ENCODE results near the gene ZNF740. TPM values are rescaled to one million over a fixed set of nuclear protein-coding genes. Genes with fewer than 3 reads are reported as not detected.

ZNF740 gene
- polyA plus RNA-seq, 1 donor (not counting 4 experiments of a cell fraction or from before 2014, with no cell fraction given): 11.8 TPM

GRCh38 chr12:53173085-53173715, 7.3 kb upstream of the ZNF740 start:
- FAIRE-seq (no peak), DNase-seq (ENCODE audit: low read depth, low spot score) (no peak)
- Histone ChIP-seq H3K9ac (ENCODE audit: control insufficient read depth, extremely low read depth, insufficient read depth, low read length) (no peak overlapping the region), H3K9me1 (ENCODE audit: control insufficient read depth, extremely low read depth, insufficient read depth, low read length) (no peaks in the 10 kb centered on the region), H3K79me2 (ENCODE audit: control insufficient read depth, insufficient read depth, low read length) (no peaks in the 10 kb centered on the region), H4K20me1 (ENCODE audit: control insufficient read depth, extremely low read depth, insufficient read depth, low read length) (no peaks in the 10 kb centered on the region), H3K27me3 (ENCODE audit: control insufficient read depth, extremely low read depth, insufficient read depth, low read length) (no peaks in the 10 kb centered on the region), H3K4me2 (ENCODE audit: control insufficient read depth, extremely low read depth, insufficient read depth, low read depth, low read length) (no peak overlapping the region), H3K36me3 (ENCODE audit: control insufficient read depth in 2 of 2, extremely low read depth in 1 of 2, insufficient read depth in 2 of 2, low read length in 2 of 2) (peaks cover 0 to 7% of the 10 kb centered on the region in 2 experiments), H3K4me3 (ENCODE audit: control insufficient read depth in 2 of 3, extremely low read depth in 1 of 3, insufficient read depth in 2 of 3, low read depth in 1 of 3, low read length in 3 of 3) (no peak overlapping the region), H3K27ac (ENCODE audit: control insufficient read depth, insufficient read depth, low read length) (no peak overlapping the region), H3K4me1 (ENCODE audit: control insufficient read depth, extremely low read depth, insufficient read depth, low read length) (peaks cover 10% of the 10 kb centered on the region), H3K9me3 (ENCODE audit: control insufficient read depth, low read depth, low read length) (no peaks in the 10 kb centered on the region), H2AFZ (ENCODE audit: control insufficient read depth, low read length) (peak overlapping the region; percentile 8)
- TF ChIP-seq EZH2 (IDR thresholded peaks at IDR 0.05; ENCODE audit: low read length): no peak
- TF ChIP-seq, protein P1, sequence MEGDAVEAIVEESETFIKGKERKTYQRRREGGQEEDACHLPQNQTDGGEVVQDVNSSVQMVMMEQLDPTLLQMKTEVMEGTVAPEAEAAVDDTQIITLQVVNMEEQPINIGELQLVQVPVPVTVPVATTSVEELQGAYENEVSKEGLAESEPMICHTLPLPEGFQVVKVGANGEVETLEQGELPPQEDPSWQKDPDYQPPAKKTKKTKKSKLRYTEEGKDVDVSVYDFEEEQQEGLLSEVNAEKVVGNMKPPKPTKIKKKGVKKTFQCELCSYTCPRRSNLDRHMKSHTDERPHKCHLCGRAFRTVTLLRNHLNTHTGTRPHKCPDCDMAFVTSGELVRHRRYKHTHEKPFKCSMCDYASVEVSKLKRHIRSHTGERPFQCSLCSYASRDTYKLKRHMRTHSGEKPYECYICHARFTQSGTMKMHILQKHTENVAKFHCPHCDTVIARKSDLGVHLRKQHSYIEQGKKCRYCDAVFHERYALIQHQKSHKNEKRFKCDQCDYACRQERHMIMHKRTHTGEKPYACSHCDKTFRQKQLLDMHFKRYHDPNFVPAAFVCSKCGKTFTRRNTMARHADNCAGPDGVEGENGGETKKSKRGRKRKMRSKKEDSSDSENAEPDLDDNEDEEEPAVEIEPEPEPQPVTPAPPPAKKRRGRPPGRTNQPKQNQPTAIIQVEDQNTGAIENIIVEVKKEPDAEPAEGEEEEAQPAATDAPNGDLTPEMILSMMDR (optimal IDR thresholded peaks at IDR 0.05 in 1 of 3, IDR thresholded peaks at IDR 0.05 in 1 of 3, conservative IDR thresholded peaks at IDR 0.05 in 1 of 3; ENCODE audit: extremely low read depth in 1 of 3, insufficient read depth in 2 of 3, low read length in 3 of 3): no peak
- dilution Hi-C loops (cut with MboI; ENCODE audit: extremely low pct_ligation_motif_present, low sequenced_read_pairs): no loop called here

- Histone ChIP-seq H3K9me3 (ENCODE audit: control insufficient read depth, low read depth, low read length) (no peaks in the 10 kb centered on the region), H3K27ac (ENCODE audit: control insufficient read depth, insufficient read depth, low read length) (no peak overlapping the region), H3K9me1 (ENCODE audit: control insufficient read depth, extremely low read depth, insufficient read depth, low read length) (no peaks in the 10 kb centered on the region), H3K27me3 (ENCODE audit: control insufficient read depth, extremely low read depth, insufficient read depth, low read length) (no peaks in the 10 kb centered on the region), H2AFZ (ENCODE audit: control insufficient read depth, low read length) (no peak overlapping the region), H3K9ac (ENCODE audit: control insufficient read depth, extremely low read depth, insufficient read depth, low read length) (no peak overlapping the region), H3K36me3 (ENCODE audit: control insufficient read depth in 2 of 2, extremely low read depth in 1 of 2, insufficient read depth in 2 of 2, low read length in 2 of 2) (peaks cover 0 to 4% of the 10 kb centered on the region in 2 experiments), H3K4me1 (ENCODE audit: control insufficient read depth, extremely low read depth, insufficient read depth, low read length) (peaks cover 15% of the 10 kb centered on the region), H3K4me2 (ENCODE audit: control insufficient read depth, extremely low read depth, insufficient read depth, low read depth, low read length) (no peak overlapping the region), H3K79me2 (ENCODE audit: control insufficient read depth, insufficient read depth, low read length) (no peaks in the 10 kb centered on the region), H3K4me3 (ENCODE audit: control insufficient read depth in 2 of 3, extremely low read depth in 1 of 3, insufficient read depth in 2 of 3, low read depth in 1 of 3, low read length in 3 of 3) (no peak overlapping the region), H4K20me1 (ENCODE audit: control insufficient read depth, extremely low read depth, insufficient read depth, low read length) (no peaks in the 10 kb centered on the region)
- no peak for FAIRE-seq
- DNase-seq (ENCODE audit: low read depth, low spot score): no peak
- TF ChIP-seq, protein P1 (optimal IDR thresholded peaks at IDR 0.05 in 1 of 3, IDR thresholded peaks at IDR 0.05 in 1 of 3, conservative IDR thresholded peaks at IDR 0.05 in 1 of 3; ENCODE audit: extremely low read depth in 1 of 3, insufficient read depth in 2 of 3, low read length in 3 of 3): peak; percentile 15 to 28 (median 24)
- TF ChIP-seq EZH2 (IDR thresholded peaks at IDR 0.05; ENCODE audit: low read length): no peak
- dilution Hi-C loops (cut with MboI; ENCODE audit: extremely low pct_ligation_motif_present, low sequenced_read_pairs): no loop called here
These were observed 5.5 kb upstream of the ZNF740 start for GRCh38 chr12:53174881-53175491.
